ENCODE measurements around the gene SLC8A2.
A peak's percentile ranks its signal among the peaks of the same experiment; 100 is the strongest.

The SLC8A2 gene

DNA sequence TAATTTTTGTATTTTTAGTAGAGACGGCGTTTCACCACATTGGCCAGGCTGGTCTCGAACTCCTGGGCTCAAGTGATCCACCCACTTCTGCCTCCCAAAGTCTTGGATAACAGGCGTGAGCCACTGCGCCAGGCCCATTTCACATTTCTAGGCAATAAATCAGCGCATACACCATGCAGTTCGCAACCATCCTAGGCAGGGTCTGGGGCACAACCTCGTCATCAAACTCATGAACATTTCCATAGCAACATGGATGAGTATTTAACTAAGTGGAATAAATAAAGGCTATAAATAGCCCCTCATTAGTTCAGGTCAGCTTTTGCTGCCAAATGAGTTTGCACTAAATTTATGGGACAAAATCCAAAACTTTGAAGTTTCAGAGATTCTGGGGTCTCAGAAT is 60.6 kb downstream of the SLC8A2 start:
- TF ChIP-seq, protein P1, sequence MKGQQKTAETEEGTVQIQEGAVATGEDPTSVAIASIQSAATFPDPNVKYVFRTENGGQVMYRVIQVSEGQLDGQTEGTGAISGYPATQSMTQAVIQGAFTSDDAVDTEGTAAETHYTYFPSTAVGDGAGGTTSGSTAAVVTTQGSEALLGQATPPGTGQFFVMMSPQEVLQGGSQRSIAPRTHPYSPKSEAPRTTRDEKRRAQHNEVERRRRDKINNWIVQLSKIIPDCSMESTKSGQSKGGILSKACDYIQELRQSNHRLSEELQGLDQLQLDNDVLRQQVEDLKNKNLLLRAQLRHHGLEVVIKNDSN (IDR thresholded peaks at IDR 0.05) = no peak
- TF ChIP-seq FOXM1 (IDR thresholded peaks at IDR 0.05; ENCODE audit: borderline replicate concordance, low read depth) (no peak), EP300 (IDR thresholded peaks at IDR 0.05; ENCODE audit: borderline replicate concordance) (no peak), RAD21 (IDR thresholded peaks at IDR 0.05; ENCODE audit: low read depth) (no peak), CREB1 (IDR thresholded peaks at IDR 0.05; ENCODE audit: low read depth) (no peak), TCF12 (IDR thresholded peaks at IDR 0.05; ENCODE audit: low read depth) (no peak), CEBPB (IDR thresholded peaks at IDR 0.05) (no peak)

DNA sequence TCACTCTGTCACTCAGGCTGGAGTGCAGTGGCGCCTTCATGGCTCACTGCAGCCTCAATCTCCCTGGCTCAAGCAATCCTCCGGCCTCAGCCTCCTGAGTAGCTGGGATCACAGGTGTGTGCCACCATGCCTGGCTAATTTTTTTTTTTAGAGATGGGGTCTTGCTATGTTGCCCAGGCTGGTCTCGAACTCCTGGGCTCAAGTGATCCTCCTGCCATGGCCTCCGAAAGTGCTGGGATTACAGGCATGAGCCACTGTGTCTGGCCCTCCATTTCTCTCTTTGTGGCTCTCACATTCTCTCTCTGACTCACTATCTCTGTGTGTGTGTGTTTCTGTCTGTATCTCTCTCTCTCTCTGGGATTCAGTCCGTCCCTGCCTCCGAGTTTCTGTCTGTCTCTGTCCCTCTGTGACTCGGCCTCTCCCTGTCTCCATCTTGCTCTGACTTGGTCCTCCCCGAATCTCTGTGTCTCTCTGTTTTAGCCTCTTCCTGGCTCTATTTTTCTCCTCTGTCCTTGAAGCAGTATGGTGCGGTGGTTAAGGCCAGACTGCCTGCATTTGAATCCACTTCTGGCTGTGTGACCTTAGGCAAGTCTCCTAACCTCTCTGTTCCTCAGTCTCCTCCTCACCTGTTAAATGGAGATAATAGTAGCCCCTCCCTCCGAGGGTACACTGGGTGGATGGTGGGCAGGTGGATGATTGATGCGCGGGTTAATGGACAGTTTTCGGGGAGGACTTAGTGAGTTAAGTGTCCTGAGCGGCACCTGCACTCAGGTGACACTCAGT is 63.3 kb downstream of the SLC8A2 start:
- TF ChIP-seq, protein P2, sequence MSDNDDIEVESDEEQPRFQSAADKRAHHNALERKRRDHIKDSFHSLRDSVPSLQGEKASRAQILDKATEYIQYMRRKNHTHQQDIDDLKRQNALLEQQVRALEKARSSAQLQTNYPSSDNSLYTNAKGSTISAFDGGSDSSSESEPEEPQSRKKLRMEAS (IDR thresholded peaks at IDR 0.05) = no peak

DNA sequence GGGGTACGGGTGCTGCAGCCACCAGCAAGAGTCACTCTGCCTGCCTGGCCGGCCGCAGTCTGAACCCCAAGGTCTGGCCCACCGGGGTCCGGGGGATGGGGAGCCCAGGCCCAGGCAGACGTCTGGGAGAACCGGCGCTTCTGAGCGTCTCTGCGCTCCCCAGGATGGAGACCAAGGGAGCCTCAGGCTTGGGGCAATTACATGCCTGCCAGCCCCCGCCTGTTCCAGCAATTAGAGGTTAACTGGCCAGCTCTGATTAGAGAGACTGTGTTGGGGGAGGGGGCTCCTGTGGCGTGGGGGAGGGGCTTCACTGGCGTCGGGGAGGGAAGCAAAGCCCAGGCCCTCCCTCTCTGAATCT is 64.3 kb downstream of the SLC8A2 start:
- no peak for TF ChIP-seq TEAD4 (IDR thresholded peaks at IDR 0.05)

DNA sequence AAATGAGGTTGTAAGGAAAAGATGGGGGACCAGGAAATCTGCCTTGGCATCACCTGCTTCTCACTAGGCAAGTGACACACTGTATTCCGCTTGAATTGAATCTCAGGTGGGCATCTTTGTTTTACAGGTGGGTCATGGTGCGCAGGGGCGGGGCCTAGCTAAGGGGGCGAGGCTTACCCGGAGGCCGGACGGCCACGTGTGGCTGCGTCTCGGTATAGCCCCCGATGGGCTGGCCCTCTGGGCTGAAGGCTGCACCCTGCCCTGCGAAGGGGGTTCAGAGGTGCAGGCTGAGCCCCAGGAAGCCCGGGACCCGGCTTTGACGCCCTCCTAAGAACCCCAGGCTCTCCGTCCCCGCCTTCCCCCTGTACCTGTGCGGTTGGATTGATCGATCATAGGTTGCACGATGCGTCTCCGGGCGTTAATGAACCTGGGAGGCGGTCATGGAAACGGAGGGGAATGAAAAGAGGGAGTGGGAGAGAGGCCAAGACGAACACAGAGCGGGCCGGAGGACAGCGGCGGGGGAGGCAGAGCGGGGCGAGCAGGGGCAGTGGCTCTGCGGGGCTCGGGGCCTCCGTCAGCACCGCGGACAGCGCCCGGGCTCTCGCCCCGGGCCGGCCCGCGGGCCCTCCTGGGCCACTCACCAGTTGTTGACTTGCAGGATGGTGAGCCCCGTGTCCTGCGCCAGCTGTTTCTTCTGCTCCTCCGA is 64.8 kb downstream of the SLC8A2 start:
- TF ChIP-seq ZBTB7A (IDR thresholded peaks at IDR 0.05; ENCODE audit: low read depth) (no peak), NFIC (IDR thresholded peaks at IDR 0.05) (no peak), TAF1 (IDR thresholded peaks at IDR 0.05; ENCODE audit: low read depth) (no peak), EGR1 (IDR thresholded peaks at IDR 0.05) (no peak), FOXM1 (IDR thresholded peaks at IDR 0.05; ENCODE audit: borderline replicate concordance, low read depth) (no peak)
- TF ChIP-seq, protein P3, sequence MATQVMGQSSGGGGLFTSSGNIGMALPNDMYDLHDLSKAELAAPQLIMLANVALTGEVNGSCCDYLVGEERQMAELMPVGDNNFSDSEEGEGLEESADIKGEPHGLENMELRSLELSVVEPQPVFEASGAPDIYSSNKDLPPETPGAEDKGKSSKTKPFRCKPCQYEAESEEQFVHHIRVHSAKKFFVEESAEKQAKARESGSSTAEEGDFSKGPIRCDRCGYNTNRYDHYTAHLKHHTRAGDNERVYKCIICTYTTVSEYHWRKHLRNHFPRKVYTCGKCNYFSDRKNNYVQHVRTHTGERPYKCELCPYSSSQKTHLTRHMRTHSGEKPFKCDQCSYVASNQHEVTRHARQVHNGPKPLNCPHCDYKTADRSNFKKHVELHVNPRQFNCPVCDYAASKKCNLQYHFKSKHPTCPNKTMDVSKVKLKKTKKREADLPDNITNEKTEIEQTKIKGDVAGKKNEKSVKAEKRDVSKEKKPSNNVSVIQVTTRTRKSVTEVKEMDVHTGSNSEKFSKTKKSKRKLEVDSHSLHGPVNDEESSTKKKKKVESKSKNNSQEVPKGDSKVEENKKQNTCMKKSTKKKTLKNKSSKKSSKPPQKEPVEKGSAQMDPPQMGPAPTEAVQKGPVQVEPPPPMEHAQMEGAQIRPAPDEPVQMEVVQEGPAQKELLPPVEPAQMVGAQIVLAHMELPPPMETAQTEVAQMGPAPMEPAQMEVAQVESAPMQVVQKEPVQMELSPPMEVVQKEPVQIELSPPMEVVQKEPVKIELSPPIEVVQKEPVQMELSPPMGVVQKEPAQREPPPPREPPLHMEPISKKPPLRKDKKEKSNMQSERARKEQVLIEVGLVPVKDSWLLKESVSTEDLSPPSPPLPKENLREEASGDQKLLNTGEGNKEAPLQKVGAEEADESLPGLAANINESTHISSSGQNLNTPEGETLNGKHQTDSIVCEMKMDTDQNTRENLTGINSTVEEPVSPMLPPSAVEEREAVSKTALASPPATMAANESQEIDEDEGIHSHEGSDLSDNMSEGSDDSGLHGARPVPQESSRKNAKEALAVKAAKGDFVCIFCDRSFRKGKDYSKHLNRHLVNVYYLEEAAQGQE (IDR thresholded peaks at IDR 0.05; ENCODE audit: low read depth) = peak; percentile 98
- TF ChIP-seq, protein P2 (IDR thresholded peaks at IDR 0.05) = no peak

DNA sequence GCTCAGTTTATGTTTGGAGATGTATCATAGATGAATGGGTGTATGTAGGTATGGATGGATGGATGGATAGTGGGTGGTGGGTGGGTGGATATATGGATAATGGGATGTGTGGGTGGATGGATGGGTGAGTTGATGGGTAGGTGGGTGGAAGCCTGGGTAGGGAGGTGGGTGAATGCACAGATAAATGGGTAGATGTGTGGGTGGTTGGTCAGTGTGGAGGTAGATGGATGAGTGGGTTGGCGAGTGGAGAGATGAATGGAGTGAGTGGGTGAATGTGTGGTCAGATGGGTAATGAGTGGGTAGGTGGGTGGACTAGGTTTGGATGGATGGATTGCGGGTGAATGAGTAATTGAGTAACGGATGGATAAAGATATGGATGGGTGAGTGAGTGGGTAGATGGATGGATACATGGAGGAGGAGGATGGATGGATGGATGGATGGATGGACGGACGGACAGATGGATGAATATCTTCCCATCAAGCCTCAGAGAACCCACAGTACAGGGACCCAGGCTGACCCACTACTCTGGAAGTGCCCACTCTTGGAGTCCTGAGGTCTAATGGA is 65.8 kb downstream of the SLC8A2 start:
- TF ChIP-seq ZBTB7A (IDR thresholded peaks at IDR 0.05; ENCODE audit: low read depth) = no peak
- no peak for TF ChIP-seq TCF12 (IDR thresholded peaks at IDR 0.05; ENCODE audit: low read depth)
- TF ChIP-seq RAD21 (IDR thresholded peaks at IDR 0.05; ENCODE audit: low read depth) = no peak
- TF ChIP-seq, protein P1 (IDR thresholded peaks at IDR 0.05) = no peak
- no peak for TF ChIP-seq CREB1 (IDR thresholded peaks at IDR 0.05; ENCODE audit: low read depth)
- TF ChIP-seq, protein P2 (IDR thresholded peaks at IDR 0.05) = no peak

DNA sequence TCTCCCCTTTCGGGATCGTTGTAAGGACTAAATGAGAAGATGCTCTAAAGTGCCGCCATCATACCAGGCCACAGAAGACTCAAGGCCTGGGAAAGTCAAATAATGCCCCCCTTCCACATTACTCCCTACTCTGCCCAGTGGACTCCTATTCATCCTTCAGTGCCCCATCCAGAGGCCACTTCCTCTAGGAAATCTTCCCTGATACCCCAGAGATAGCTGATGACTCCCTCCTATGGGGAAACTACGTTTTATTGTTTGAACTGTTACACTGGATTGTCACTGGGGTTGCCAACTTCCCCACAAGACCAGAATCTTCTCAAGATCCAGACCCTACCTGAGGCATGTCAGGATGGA is 66.5 kb downstream of the SLC8A2 start:
- TF ChIP-seq FOXM1 (IDR thresholded peaks at IDR 0.05; ENCODE audit: borderline replicate concordance, low read depth) = no peak
- TF ChIP-seq TEAD4 (IDR thresholded peaks at IDR 0.05) = no peak
- no peak for TF ChIP-seq NFIC (IDR thresholded peaks at IDR 0.05)
- TF ChIP-seq CEBPB (IDR thresholded peaks at IDR 0.05) = no peak
- no peak for TF ChIP-seq TAF1 (IDR thresholded peaks at IDR 0.05; ENCODE audit: low read depth)

DNA sequence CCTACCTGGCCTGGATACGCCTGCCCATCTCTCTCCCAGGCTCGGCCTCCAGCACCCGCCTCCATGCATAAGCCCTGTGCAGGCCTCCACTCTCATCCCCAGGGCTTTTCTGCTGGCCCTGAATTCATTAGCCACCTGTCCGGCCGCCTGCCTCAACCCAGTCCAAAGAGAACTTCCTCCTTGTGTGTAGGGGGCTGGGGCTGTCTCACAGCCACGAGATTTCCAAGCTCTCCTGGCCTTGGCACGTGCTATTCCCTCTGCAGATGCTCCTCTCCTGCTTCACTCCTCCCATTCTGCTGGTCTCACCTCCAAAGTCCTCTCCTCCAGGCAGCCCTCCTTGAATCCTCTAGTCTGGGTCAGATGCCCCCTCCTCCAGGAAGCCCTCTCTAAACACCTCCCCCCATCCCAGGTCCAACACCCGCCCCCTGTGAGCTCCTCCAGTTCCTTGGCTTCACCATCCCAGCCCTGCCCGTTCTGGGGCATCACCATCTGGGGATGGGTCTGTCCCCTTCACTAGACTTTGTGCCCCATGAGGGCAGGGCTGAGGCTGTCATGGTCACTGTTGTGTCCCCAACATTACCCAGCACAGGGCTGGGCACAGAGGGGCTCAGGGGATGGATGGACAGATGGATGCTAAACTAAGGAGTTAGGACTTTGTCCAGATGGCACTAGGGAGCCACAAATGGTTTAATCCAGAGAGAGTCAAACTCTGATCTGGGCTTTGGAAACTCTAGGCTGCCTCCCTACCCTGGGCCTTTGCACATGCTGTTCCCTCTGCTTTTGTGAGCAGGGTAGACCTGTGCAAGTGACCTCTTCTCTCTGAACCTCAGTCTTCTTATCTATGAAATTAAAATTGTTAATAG is 67.1 kb downstream of the SLC8A2 start:
- TF ChIP-seq FOXM1 (IDR thresholded peaks at IDR 0.05; ENCODE audit: borderline replicate concordance, low read depth) (no peak), RAD21 (IDR thresholded peaks at IDR 0.05; ENCODE audit: low read depth) (no peak), TAF1 (IDR thresholded peaks at IDR 0.05; ENCODE audit: low read depth) (no peak), EGR1 (IDR thresholded peaks at IDR 0.05) (no peak), CEBPB (IDR thresholded peaks at IDR 0.05) (no peak), ZBTB7A (IDR thresholded peaks at IDR 0.05; ENCODE audit: low read depth) (no peak), TEAD4 (IDR thresholded peaks at IDR 0.05) (no peak)
- TF ChIP-seq, protein P3 (IDR thresholded peaks at IDR 0.05; ENCODE audit: low read depth) = no peak

Data from Ishikawa (cell line).